Measurements from ENCODE around the gene HELZ2.
"Not testable (repeated sequence)": the region's sequence is repeated elsewhere in the genome, so short reads cannot be mapped to it uniquely, and the experiment has no call there.

Gene HELZ2

GRCh38 chr20:63563225-63563935, 10.7 kb downstream of the HELZ2 start:
- no peak for DNase-seq

GRCh38 chr20:63562461-63563224, 11.4 kb downstream of the HELZ2 start:
- no peak for DNase-seq

GRCh38 chr20:63561624-63562396, 12.2 kb downstream of the HELZ2 start:
- no peak for DNase-seq

- no peak for DNase-seq
Observed at GRCh38 chr20:63560856-63561609, 13.0 kb downstream of the HELZ2 start.

GRCh38 chr20:63560333-63560805, 13.7 kb downstream of the HELZ2 start:
- DNase-seq = no peak

- DNase-seq = not testable (repeated sequence)
Observed at GRCh38 chr20:63559485-63560332, 14.3 kb downstream of the HELZ2 start.

GRCh38 chr20:63558804-63559484, 15.1 kb downstream of the HELZ2 start:
- DNase-seq = no peak

GRCh38 chr20:63557481-63557891, 16.6 kb downstream of the HELZ2 start:
- no peak for DNase-seq

- no peak for DNase-seq
Observed at GRCh38 chr20:63556873-63557478, 17.1 kb downstream of the HELZ2 start.

- DNase-seq = no peak
Observed at GRCh38 chr20:63555661-63556381, 18.2 kb downstream of the HELZ2 start.

GRCh38 chr20:63554361-63555278, 19.4 kb downstream of the HELZ2 start:
- no peak for DNase-seq

GRCh38 chr20:63553933-63554290, 20.1 kb downstream of the HELZ2 start, which contains the start of gene FNDC11:
TSS of gene FNDC11 (plus strand) at chr20:63554159. CDS start at chr20:63555664, 1,505 bp downstream.
- DNase-seq = peak; percentile 50 to 61

GRCh38 chr20:63553251-63553932, 20.6 kb downstream of the HELZ2 start:
- peak; percentile 82 to 85 for DNase-seq

- peak in 1 of 2 experiments; percentile 55 for DNase-seq
Observed at GRCh38 chr20:63552481-63553249, 21.4 kb downstream of the HELZ2 start.

- DNase-seq = no peak
Observed at GRCh38 chr20:63551068-63551467, 23.0 kb downstream of the HELZ2 start.

GRCh38 chr20:63549679-63550282, 24.3 kb downstream of the HELZ2 start:
- no peak for DNase-seq

GRCh38 chr20:63549019-63549418, 25.0 kb downstream of the HELZ2 start:
- DNase-seq = no peak
